GM18520 (cell line): ENCODE results near the gene HOXA9.

Experiments used
- ATAC-seq: cut with Tn5 transposase; IDR thresholded peaks from one replicate; pipeline ENCODE4 v1.9.1; 2021; ENCODE audit not compliant: unreplicated experiment

HOXA9 gene

GRCh38 chr7:27165089-27165995 is at the start of gene HOXA9:
TSS of gene HOXA9 (minus strand) at chr7:27165537. CDS start at chr7:27165457, 80 bp downstream.
- ATAC-seq, result no peak

GRCh38 chr7:27214239-27214950 is 49.1 kb upstream of the HOXA9 start:
- no peak for ATAC-seq

- no peak for ATAC-seq
These were observed 48.3 kb upstream of the HOXA9 start for GRCh38 chr7:27213433-27214238.

- no peak for ATAC-seq
These were observed 47.4 kb upstream of the HOXA9 start for GRCh38 chr7:27212497-27213432.

GRCh38 chr7:27211764-27212204 is 46.4 kb upstream of the HOXA9 start:
- ATAC-seq, result no peak

- no peak for ATAC-seq
These were observed 45.7 kb upstream of the HOXA9 start for GRCh38 chr7:27211084-27211446.

GRCh38 chr7:27210441-27211083 is 45.2 kb upstream of the HOXA9 start:
- no peak for ATAC-seq

GRCh38 chr7:27209933-27210440 is 44.6 kb upstream of the HOXA9 start:
- no peak for ATAC-seq

- no peak for ATAC-seq
These were observed 43.7 kb upstream of the HOXA9 start for GRCh38 chr7:27208998-27209397.

GRCh38 chr7:27207348-27207985 is 42.1 kb upstream of the HOXA9 start:
- ATAC-seq, result no peak

- no peak for ATAC-seq
These were observed 40.3 kb upstream of the HOXA9 start for GRCh38 chr7:27205325-27206280.

GRCh38 chr7:27204851-27205322 is 39.5 kb upstream of the HOXA9 start:
- no peak for ATAC-seq

- ATAC-seq, result no peak
These were observed 38.7 kb upstream of the HOXA9 start for GRCh38 chr7:27203964-27204594.

GRCh38 chr7:27203365-27203953 is 38.1 kb upstream of the HOXA9 start:
- no peak for ATAC-seq

GRCh38 chr7:27202862-27203134 is 37.5 kb upstream of the HOXA9 start:
- no peak for ATAC-seq

- ATAC-seq, result no peak
These were observed 36.9 kb upstream of the HOXA9 start for GRCh38 chr7:27202018-27202861.
